ENCODE results near the gene NFKBIE.
A peak's percentile ranks its signal among the peaks of the same experiment; 100 is the strongest.

NFKBIE gene

GRCh38 chr6:44257753-44258324, 7.5 kb downstream of the NFKBIE start:
- DNase-seq (ENCODE audit: low read depth): no peak

GRCh38 chr6:44257025-44257752, 8.2 kb downstream of the NFKBIE start, which contains the start of gene SLC35B2:
TSS of gene SLC35B2 (minus strand) at chr6:44257528. CDS start at chr6:44257410, 118 bp downstream.
- DNase-seq (ENCODE audit: low read depth): no peak

GRCh38 chr6:44256775-44257024, 8.7 kb downstream of the NFKBIE start:
- DNase-seq (ENCODE audit: low read depth): no peak

GRCh38 chr6:44255871-44256774, 9.2 kb downstream of the NFKBIE start:
- DNase-seq (ENCODE audit: low read depth): no peak

GRCh38 chr6:44255105-44255808, 10.1 kb downstream of the NFKBIE start:
- DNase-seq (ENCODE audit: low read depth): no peak

- no peak for DNase-seq (ENCODE audit: low read depth)
Measured at GRCh38 chr6:44254191-44255104, 10.9 kb downstream of the NFKBIE start.

- no peak for DNase-seq (ENCODE audit: low read depth)
Measured at GRCh38 chr6:44253307-44254101, 11.8 kb downstream of the NFKBIE start.

GRCh38 chr6:44251576-44252524, 13.5 kb downstream of the NFKBIE start:
- no peak for DNase-seq (ENCODE audit: low read depth)

GRCh38 chr6:44250718-44251123, 14.6 kb downstream of the NFKBIE start:
- DNase-seq (ENCODE audit: low read depth): no peak

GRCh38 chr6:44250067-44250717, 15.2 kb downstream of the NFKBIE start:
- DNase-seq (ENCODE audit: low read depth): no peak

GRCh38 chr6:44249082-44249748, 16.1 kb downstream of the NFKBIE start:
- DNase-seq (ENCODE audit: low read depth): no peak

GRCh38 chr6:44248579-44248978, 16.8 kb downstream of the NFKBIE start:
- DNase-seq (ENCODE audit: low read depth): no peak

- DNase-seq (ENCODE audit: low read depth): peak; percentile 82
Measured at GRCh38 chr6:44247338-44248302, 17.7 kb downstream of the NFKBIE start.

GRCh38 chr6:44246663-44247337, 18.6 kb downstream of the NFKBIE start, which contains the start of gene HSP90AB1:
TSS of gene HSP90AB1 (plus strand) at chr6:44247101. CDS start at chr6:44248630, 1,529 bp downstream.
- DNase-seq (ENCODE audit: low read depth): peak; percentile 85

GRCh38 chr6:44245912-44246662, 19.3 kb downstream of the NFKBIE start:
- peak; percentile 75 for DNase-seq (ENCODE audit: low read depth)

Data from stimulated activated CD8-positive, alpha-beta memory T cell treated with anti-CD3 and anti-CD28 coated beads, Interleukin-7, amount 100 ng/mL, for 24 hours (primary cell).